ENCODE data around the gene CCDC160. TPM values are rescaled to one million over a fixed set of nuclear protein-coding genes. Genes with fewer than 3 reads are reported as not detected.

The CCDC160 gene
- total RNA-seq, 1 donor from 2014 or later, result 2.3 TPM

Other genes with a start within 250 kb of the CCDC160 start
- 18.7 TPM for gene PHF6, start 136.1 kb downstream of the CCDC160 start, total RNA-seq
- 20.2 TPM for gene HPRT1, start 223.0 kb downstream of the CCDC160 start, total RNA-seq